Neuronal stem cell (in vitro differentiated cells): ENCODE results near the gene CKAP2L.

Experiments used
- DNase-seq: peaks from one replicate; pipeline ENCODE4 v3.0.0-alpha.2; 2013; ENCODE audit warnings: low spot score
- H2AFZ ChIP-seq: one replicate; pipeline ENCODE4 v1.6.1; 2013; ENCODE audit warnings: mild to moderate bottlenecking, low read length, inconsistent platforms
- H2AK5ac ChIP-seq: 2 replicates; pipeline ENCODE4 v1.6.1; 2013; ENCODE audit warnings: low read depth, mild to moderate bottlenecking, inconsistent platforms, low read length, moderate library complexity, mixed read lengths
- H2BK120ac ChIP-seq: 2 replicates; pipeline ENCODE4 v1.6.1; 2013; ENCODE audit warnings: low read depth, mild to moderate bottlenecking, inconsistent platforms, low read length, moderate library complexity, mixed read lengths
- H2BK12ac ChIP-seq: one replicate; pipeline ENCODE4 v1.6.1; 2013; ENCODE audit warnings: low read length, inconsistent platforms
- H2BK15ac ChIP-seq: 2 replicates; pipeline ENCODE4 v1.6.1; 2013; ENCODE audit warnings: mild to moderate bottlenecking, low read length, inconsistent platforms, mixed read lengths
- H2BK5ac ChIP-seq: one replicate; pipeline ENCODE4 v1.6.1; 2013; ENCODE audit warnings: inconsistent platforms, mild to moderate bottlenecking, low read length, moderate library complexity
- H3K14ac ChIP-seq: one replicate; pipeline ENCODE4 v1.6.1; 2013; ENCODE audit warnings: low read length, inconsistent platforms
- H3K18ac ChIP-seq: 2 replicates; pipeline ENCODE4 v1.6.1; 2013; ENCODE audit warnings: low read length, inconsistent platforms
- H3K23ac ChIP-seq: 2 replicates; pipeline ENCODE4 v1.6.1; 2013; ENCODE audit warnings: low read depth, mild to moderate bottlenecking, mixed read lengths, low read length, inconsistent platforms; ENCODE audit not compliant: poor library complexity
- H3K27ac ChIP-seq: replicated peaks from 3 replicates; pipeline ENCODE4 v1.5.1; 2013; ENCODE audit warnings: low read length, inconsistent platforms
- H3K27me3 ChIP-seq, 3 experiments: 2 replicates each; pipeline ENCODE4 v1.6.1; 2013; ENCODE audit warnings: low read length in 3 of 3, mild to moderate bottlenecking in 2 of 3, inconsistent platforms in 1 of 3, low read depth in 1 of 3, mixed read lengths in 1 of 3, moderate library complexity in 1 of 3; ENCODE audit not compliant: control insufficient read depth in 3 of 3, insufficient read depth in 3 of 3
- H3K36me3 ChIP-seq, 2 donors: replicated peaks in 1 of 2; 2 replicates each; pipeline ENCODE4 v1.6.1; 2013; ENCODE audit warnings: low read length in 2 of 2; ENCODE audit not compliant: control insufficient read depth in 2 of 2, insufficient read depth in 2 of 2
- H3K4ac ChIP-seq: 2 replicates; pipeline ENCODE4 v1.6.1; 2013; ENCODE audit warnings: inconsistent platforms, mild to moderate bottlenecking, low read length, moderate library complexity
- H3K4me1 ChIP-seq, 2 donors: 1 replicate in 1 of 2; 2 replicates in 1 of 2; pipeline ENCODE4 v1.6.1; 2013; ENCODE audit warnings: low read length in 2 of 2, low read depth in 1 of 2; ENCODE audit not compliant: control insufficient read depth in 2 of 2, insufficient read depth in 1 of 2
- H3K4me2 ChIP-seq: one replicate; pipeline ENCODE4 v1.6.1; 2013; ENCODE audit warnings: mild to moderate bottlenecking, low read length, inconsistent platforms; ENCODE audit not compliant: insufficient read depth, poor library complexity, severe bottlenecking
- H3K4me3 ChIP-seq, 2 donors: 2 replicates each; pipeline ENCODE4 v1.5.1; 2013; ENCODE audit warnings: low read length in 2 of 2, mild to moderate bottlenecking in 2 of 2, inconsistent platforms in 1 of 2, moderate library complexity in 1 of 2
- H3K79me1 ChIP-seq: one replicate; pipeline ENCODE4 v1.6.1; 2013; ENCODE audit warnings: low read depth, mild to moderate bottlenecking, inconsistent platforms, low read length, moderate library complexity
- H3K9ac ChIP-seq: one replicate; pipeline ENCODE4 v1.6.1; 2013; ENCODE audit warnings: mild to moderate bottlenecking, low read depth, low read length, inconsistent platforms; ENCODE audit not compliant: poor library complexity
- H3K9me3 ChIP-seq, 2 donors: replicated peaks in 1 of 2; 2 replicates each; pipeline versions ENCODE3 to v1.6.1; 2013; ENCODE audit warnings: low read length in 2 of 2, mild to moderate bottlenecking in 2 of 2, inconsistent platforms in 1 of 2, low read depth in 1 of 2, mixed read lengths in 1 of 2, moderate library complexity in 1 of 2; ENCODE audit not compliant: control insufficient read depth in 2 of 2, insufficient read depth in 1 of 2
- H4K8ac ChIP-seq: one replicate; pipeline ENCODE4 v1.6.1; 2013; ENCODE audit warnings: low read depth, mild to moderate bottlenecking, inconsistent platforms, low read length, moderate library complexity
- H4K91ac ChIP-seq: one replicate; pipeline ENCODE4 v1.6.1; 2013; ENCODE audit warnings: low read length, low read depth, mild to moderate bottlenecking, inconsistent platforms; ENCODE audit not compliant: poor library complexity
- WGBS, 2 donors: extraction: QIAGEN DNeasy Blood & Tissue Kit; methylation state at CpG; one replicate each; pipeline ENCODE4 v1.1.7; 2013; ENCODE audit warnings: missing lambda C conversion rate in 2 of 2, mixed read lengths in 1 of 2; ENCODE audit not compliant: insufficient read length in 2 of 2, insufficient replicate concordance in 1 of 2; ENCODE audit errors: extremely low coverage in 2 of 2; 5-methylcytosine and 5-hydroxymethylcytosine counted together

The CKAP2L gene

DNA sequence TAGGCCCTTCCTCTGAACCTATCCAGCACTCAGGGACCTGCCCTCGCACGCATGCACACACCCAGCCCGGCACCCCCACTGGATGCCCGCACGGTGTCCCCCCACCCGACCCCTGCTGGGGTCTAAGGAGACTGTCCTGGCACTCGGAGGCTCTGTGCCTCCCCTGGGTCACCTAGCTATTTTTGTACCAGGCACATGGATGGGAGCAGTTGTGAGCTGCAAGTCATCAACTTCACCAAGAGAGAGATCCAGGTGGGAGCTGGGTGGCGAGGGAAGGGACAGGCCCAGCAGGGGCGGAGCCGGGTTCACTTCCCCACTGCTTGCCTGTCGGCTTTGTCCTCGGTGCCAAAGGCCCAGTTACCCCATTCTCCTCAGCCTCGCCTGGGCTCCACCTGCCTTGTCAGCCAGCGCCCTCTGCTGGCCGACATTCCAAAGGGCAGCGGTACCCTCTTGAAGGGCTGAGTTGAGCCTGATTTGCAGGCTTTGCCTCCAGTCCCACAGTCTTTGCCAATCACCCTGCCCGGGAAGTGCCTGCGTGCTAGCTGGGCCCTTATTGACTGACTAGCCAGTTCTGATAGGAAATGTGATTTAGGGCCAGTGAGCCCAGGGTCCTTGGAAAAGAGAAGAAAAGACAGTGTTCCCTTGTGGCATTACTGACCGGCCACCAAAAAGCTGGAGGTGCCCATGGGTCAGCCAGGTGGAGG lies 37.8 kb downstream of the CKAP2L start:
- peak; percentile 89 for DNase-seq
- no peaks in the 10 kb centered on the region for H3K4me1 ChIP-seq
- H3K4ac ChIP-seq = no peak overlapping the region
- H3K18ac ChIP-seq = peak overlapping the region; percentile 20
- H3K27ac ChIP-seq = no peak overlapping the region
- no peak overlapping the region for H3K4me3 ChIP-seq
- H3K36me3 ChIP-seq = no peaks in the 10 kb centered on the region
- H2BK5ac ChIP-seq = no peak overlapping the region
- no peak overlapping the region for H3K4me2 ChIP-seq
- peak overlapping the region; percentile 77 for H2AK5ac ChIP-seq
- peak overlapping the region; percentile 85 for H2BK12ac ChIP-seq
- no peak overlapping the region for H2BK120ac ChIP-seq
- H3K9me3 ChIP-seq = peaks cover 0 to 2% of the 10 kb centered on the region in 2 donors
- peak overlapping the region; percentile 90 for H2AFZ ChIP-seq
- no peak overlapping the region for H2BK15ac ChIP-seq
- no peak overlapping the region for H3K23ac ChIP-seq
- peaks cover 0 to 16% (median 0%) of the 10 kb centered on the region in 3 experiments for H3K27me3 ChIP-seq
- WGBS, 2 donors = no CpG with 5 or more reads among the region's 19 CpGs
- no peak overlapping the region for H4K8ac ChIP-seq
- H3K79me1 ChIP-seq = no peaks in the 10 kb centered on the region
- no peak overlapping the region for H3K14ac ChIP-seq
- no peak overlapping the region for H4K91ac ChIP-seq
- no peak overlapping the region for H3K9ac ChIP-seq

DNA sequence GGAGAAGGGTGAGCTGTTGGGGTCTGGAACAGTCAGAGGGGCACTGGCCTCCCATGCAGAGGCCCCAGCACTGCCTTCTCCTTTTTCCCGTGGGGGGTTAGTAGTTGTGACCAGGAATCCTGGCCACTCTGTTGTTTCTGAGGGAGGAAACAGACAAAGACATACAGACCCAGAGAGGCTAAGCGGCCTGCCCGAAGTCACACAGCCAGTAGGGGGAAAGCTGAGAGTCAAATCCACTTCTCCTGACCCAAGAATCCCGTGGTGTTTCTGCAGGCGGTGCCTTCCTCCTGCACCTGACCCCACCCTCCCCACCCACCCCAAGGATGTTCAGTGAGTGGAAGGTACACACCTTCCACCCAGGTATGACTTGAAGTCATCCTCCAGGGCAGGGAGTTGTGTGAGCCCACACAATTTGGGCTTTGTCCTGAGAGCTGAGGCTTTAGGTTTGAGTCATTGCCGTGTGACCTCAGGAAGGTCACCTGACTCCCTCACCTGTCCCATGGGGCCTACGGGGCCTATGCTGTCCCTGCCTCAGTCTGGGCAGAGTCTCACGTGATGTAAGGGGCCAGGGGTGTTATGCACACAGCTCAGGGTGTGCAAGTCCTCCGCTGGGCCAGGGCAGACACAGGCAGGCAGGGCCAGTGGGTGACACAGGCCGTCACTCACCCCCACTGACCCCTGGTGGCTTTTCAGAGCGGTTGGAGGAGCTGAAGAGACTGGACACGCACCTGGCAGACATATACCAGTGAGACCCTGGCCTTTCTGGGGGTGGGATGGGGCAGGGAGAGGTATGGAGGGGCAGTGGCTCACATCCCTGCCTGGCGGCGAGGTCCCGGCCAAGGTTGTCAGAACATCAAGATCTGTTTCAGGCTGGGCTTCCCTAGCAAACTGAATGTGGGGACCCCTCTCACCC lies 38.6 kb downstream of the CKAP2L start:
- Histone ChIP-seq H3K9me3 (peaks cover 0 to 2% of the 10 kb centered on the region in 2 donors), H3K4me1 (no peaks in the 10 kb centered on the region), H2BK5ac (peak overlapping the region; percentile 70), H3K4me3 (no peak overlapping the region), H4K91ac (peak overlapping the region; percentile 2), H4K8ac (no peak overlapping the region), H2AFZ (peak overlapping the region; percentile 90), H3K9ac (no peak overlapping the region), H3K18ac (peak overlapping the region; percentile 20), H3K14ac (no peak overlapping the region), H3K4ac (no peak overlapping the region), H3K27ac (no peak overlapping the region), H2BK12ac (peak overlapping the region; percentile 85), H3K79me1 (no peaks in the 10 kb centered on the region), H2BK120ac (no peak overlapping the region), H3K4me2 (no peak overlapping the region), H3K36me3 (no peaks in the 10 kb centered on the region), H3K23ac (no peak overlapping the region), H2BK15ac (no peak overlapping the region), H2AK5ac (peak overlapping the region; percentile 73), H3K27me3 (peaks cover 0 to 16% (median 0%) of the 10 kb centered on the region in 3 experiments)
- no peak for DNase-seq
- WGBS, 2 donors = no CpG with 5 or more reads among the region's 15 CpGs

DNA sequence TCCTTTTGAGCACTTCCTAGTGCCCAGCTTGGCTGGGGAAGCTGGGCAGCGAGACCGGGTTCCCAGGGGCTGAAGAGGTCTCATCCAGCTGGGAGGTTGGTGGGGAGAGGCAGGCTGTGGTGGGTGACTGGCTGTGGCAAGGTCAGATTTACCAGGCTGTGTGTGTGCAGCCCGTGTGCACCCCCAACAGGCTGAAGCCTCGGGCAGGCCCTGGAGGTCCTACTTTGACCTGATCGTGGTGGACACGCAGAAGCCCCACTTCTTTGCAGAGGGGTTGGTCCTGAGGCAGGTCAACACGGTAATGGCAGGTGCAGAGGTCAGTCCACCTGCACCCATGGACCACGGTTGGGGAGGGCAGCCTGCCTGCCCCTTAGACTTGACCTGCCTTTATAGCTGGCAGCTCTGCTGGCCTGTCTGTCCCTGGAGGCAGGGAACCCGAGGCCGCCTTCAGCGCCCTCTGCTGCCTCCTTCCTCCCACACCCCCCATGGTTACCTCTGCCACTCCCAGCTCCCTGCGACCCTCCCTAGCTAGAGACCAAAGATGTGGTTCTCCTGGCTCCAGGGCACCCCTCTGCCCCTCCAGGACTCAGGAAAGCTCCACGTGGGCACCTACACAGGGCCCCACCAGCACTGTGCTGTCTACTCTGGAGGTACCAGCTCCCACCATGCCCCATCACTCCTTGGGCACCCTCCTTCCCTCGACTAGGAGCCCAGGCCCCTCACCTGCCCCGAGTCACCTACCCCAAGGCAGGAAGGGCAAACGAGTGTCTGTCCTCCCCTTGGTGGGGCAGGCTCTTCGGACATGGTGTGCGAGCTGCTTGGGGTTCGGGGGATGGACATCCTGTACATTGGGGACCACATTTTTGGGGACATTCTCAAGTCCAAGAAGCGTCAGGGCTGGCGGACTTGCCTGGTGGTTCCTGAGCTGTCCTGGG lies 39.6 kb downstream of the CKAP2L start:
- peak overlapping the region; percentile 8 for H2AK5ac ChIP-seq
- H3K36me3 ChIP-seq = no peaks in the 10 kb centered on the region
- H3K9me3 ChIP-seq = peaks cover 0 to 2% of the 10 kb centered on the region in 2 donors
- H2BK5ac ChIP-seq = peak overlapping the region; percentile 83
- no peak overlapping the region for H3K14ac ChIP-seq
- H2AFZ ChIP-seq = no peak overlapping the region
- peak overlapping the region; percentile 96 for H2BK15ac ChIP-seq
- H3K4me2 ChIP-seq = no peak overlapping the region
- H4K8ac ChIP-seq = peak overlapping the region; percentile 7
- H2BK12ac ChIP-seq = no peak overlapping the region
- H3K27ac ChIP-seq = no peak overlapping the region
- H3K4me3 ChIP-seq = no peak overlapping the region
- peak overlapping the region; percentile 9 for H2BK120ac ChIP-seq
- no peak for DNase-seq
- no peak overlapping the region for H3K4ac ChIP-seq
- WGBS, 2 donors = no CpG with 5 or more reads among the region's 21 CpGs
- no peak overlapping the region for H3K9ac ChIP-seq
- no peaks in the 10 kb centered on the region for H3K4me1 ChIP-seq
- H4K91ac ChIP-seq = no peak overlapping the region
- H3K79me1 ChIP-seq = no peaks in the 10 kb centered on the region
- H3K23ac ChIP-seq = peak overlapping the region; percentile 53
- peak overlapping the region; percentile 60 for H3K18ac ChIP-seq
- peaks cover 0 to 16% (median 0%) of the 10 kb centered on the region in 3 experiments for H3K27me3 ChIP-seq
